T-cell (primary cell): ENCODE results near the gene SPAAR. TPM values are rescaled to one million over a fixed set of nuclear protein-coding genes. Genes with fewer than 3 reads are reported as not detected.
"Not testable (repeated sequence)": the region's sequence is repeated elsewhere in the genome, so short reads cannot be mapped to it uniquely, and the experiment has no call there.

Source experiments
- ATAC-seq, 4 experiments: fragments of 200-7000 bp in 3 of 4; fragments of 150-1000 bp in 1 of 4; cut with Tn5 transposase; replicated peaks in 1 of 4; 1 replicate in 3 of 4; 2 replicates in 1 of 4; pipeline ENCODE4 v1.10.0; 2021; ENCODE audit warnings: moderate library complexity in 3 of 4, mild to moderate bottlenecking in 2 of 4, moderate number of reproducible peaks in 1 of 4
- CTCF ChIA-PET, 2 donors: fragments of 300-600 bp; sonication (Branson Sonifier 250); formaldehyde crosslinking; loops; one replicate each; lab custom pipeline; 2022; ENCODE audit warnings: antibody characterized with exemption in 2 of 2; lab: Charles Lee
- POLR2A ChIA-PET, 2 donors: fragments of 300-600 bp; sonication (Branson Sonifier 250); formaldehyde crosslinking; loops; one replicate each; lab custom pipeline; 2022; ENCODE audit warnings: antibody characterized with exemption in 2 of 2; lab: Charles Lee
- DNase-seq, 35 experiments: peaks; one replicate each; pipeline versions ENCODE4 v3.0.0 to v3.0.0-alpha.2; 2013 to 2023
- H3K27ac ChIP-seq: one replicate; pipeline ENCODE4 v1.5.1; 2013; ENCODE audit warnings: low read length
- H3K27me3 ChIP-seq, 2 experiments: replicated peaks in 1 of 2; 1 replicate in 1 of 2; 2 replicates in 1 of 2; pipeline versions ENCODE4 v1.6.1 to v1.7.0; 2013; ENCODE audit warnings: low read length in 1 of 2, mixed read lengths in 1 of 2; ENCODE audit not compliant: control insufficient read depth in 2 of 2, insufficient read depth in 2 of 2; ENCODE audit errors: extremely low read depth in 1 of 2
- H3K36me3 ChIP-seq, 2 donors: 1 replicate in 1 of 2; 2 replicates in 1 of 2; pipeline versions ENCODE4 v1.6.1 to v1.7.0; 2013; ENCODE audit warnings: low read length in 1 of 2; ENCODE audit not compliant: control insufficient read depth in 2 of 2, insufficient read depth in 1 of 2; ENCODE audit errors: extremely low read depth in 1 of 2
- H3K4me1 ChIP-seq, 2 experiments: 1 replicate in 1 of 2; 2 replicates in 1 of 2; pipeline versions ENCODE4 v1.6.1 to v1.7.0; 2013; ENCODE audit warnings: low read length in 2 of 2, mixed read lengths in 1 of 2; ENCODE audit not compliant: insufficient read depth in 2 of 2, control insufficient read depth in 1 of 2; ENCODE audit errors: extremely low read depth in 1 of 2
- H3K4me3 ChIP-seq, 2 donors: 1 replicate in 1 of 2; 2 replicates in 1 of 2; pipeline versions ENCODE4 v1.5.1 to v1.7.0; 2013; ENCODE audit warnings: mild to moderate bottlenecking in 2 of 2, low read length in 1 of 2, moderate library complexity in 1 of 2; ENCODE audit not compliant: control insufficient read depth in 1 of 2; ENCODE audit errors: extremely low read depth in 1 of 2
- H3K9me3 ChIP-seq: 2 replicates; pipeline ENCODE4 v1.7.0; 2013
- H3K27ac Mint-ChIP-seq, 2 donors: one replicate each; pipeline ENCODE4 v1.8.0; 2020 to 2021; ENCODE audit warnings: mild to moderate bottlenecking in 2 of 2, mixed read lengths in 2 of 2
- H3K27me3 Mint-ChIP-seq, 2 donors: one replicate each; pipeline ENCODE4 v1.8.0; 2021 to 2022; ENCODE audit warnings: mixed read lengths in 2 of 2
- H3K36me3 Mint-ChIP-seq: one replicate; pipeline ENCODE4 v1.8.0; 2021; ENCODE audit warnings: mixed read lengths
- H3K4me1 Mint-ChIP-seq, 3 donors: one replicate each; pipeline ENCODE4 v1.8.0; 2020 to 2022; ENCODE audit warnings: mixed read lengths in 3 of 3, mild to moderate bottlenecking in 1 of 3
- H3K4me3 Mint-ChIP-seq, 3 donors: one replicate each; pipeline ENCODE4 v1.8.0; 2020 to 2022; ENCODE audit warnings: mild to moderate bottlenecking in 3 of 3, mixed read lengths in 3 of 3, moderate library complexity in 3 of 3
- H3K9me3 Mint-ChIP-seq, 3 donors: one replicate each; pipeline ENCODE4 v1.8.0; 2020 to 2022; ENCODE audit warnings: mixed read lengths in 3 of 3
- WGBS: methylation state at CpG from one replicate; pipeline ENCODE4 v1.1.5; 2013; ENCODE audit warnings: missing lambda C conversion rate; ENCODE audit not compliant: insufficient coverage; 5-methylcytosine and 5-hydroxymethylcytosine counted together
- total RNA-seq, 35 experiments: library from RNA in 6 of 35; stranded (reverse) in 6 of 35; fragments of 120-200 nt in 1 of 35; gene quantifications; one replicate each; pipeline versions ENCODE4 v1.2.1 to v1.2.4 and lab custom pipeline; 2013 to 2026

Gene SPAAR
- total RNA-seq, 5 donors from 2014 or later (not counting 1 experiment from before 2014, with no cell fraction given), result not detected

DNA sequence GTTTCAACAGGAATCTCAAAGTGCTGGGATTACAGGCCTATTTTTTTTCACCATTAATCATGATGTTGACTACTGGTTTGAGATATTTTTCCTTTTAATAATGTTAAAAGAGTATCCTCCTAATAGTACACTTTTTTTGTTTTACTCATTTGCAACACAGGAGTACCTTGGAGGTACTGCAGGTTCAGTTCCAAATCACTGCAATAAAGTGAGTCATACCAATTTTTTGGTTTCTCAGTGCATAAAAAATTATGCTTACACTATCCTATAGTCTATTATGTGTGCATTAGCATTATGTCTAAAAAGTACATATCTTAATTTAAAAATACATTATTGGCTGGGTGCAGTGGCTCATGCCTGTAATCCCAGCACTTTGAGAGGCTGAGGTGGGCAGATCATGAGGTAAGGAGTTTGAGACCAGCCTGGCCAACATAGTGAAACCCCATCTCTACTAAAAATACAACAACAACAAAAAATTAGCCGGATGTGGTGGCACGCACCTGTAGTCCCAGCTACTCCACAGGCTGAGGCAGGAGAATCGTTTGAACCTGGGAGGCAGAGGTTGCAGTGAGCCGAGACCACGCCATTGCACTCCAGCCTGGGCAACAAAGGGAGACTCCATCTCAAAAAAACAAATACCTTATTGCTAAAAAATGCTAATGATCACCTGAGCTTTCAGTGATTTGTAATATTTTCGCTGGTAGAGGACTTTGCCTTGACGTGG is 11.8 kb upstream of the SPAAR start:
- 81% methylated on average over 3 of the region's 7 CpGs for WGBS
- H3K9me3 Mint-ChIP-seq, H3K4me1 ChIP-seq, H3K4me1 Mint-ChIP-seq, H3K36me3 ChIP-seq, CTCF ChIA-PET, H3K4me3 ChIP-seq, H3K27ac ChIP-seq, POLR2A ChIA-PET, H3K9me3 ChIP-seq, ATAC-seq, H3K4me3 Mint-ChIP-seq, H3K27ac Mint-ChIP-seq, H3K36me3 Mint-ChIP-seq, DNase-seq: not testable (repeated sequence)
- peaks cover 4 to 26% of the 10 kb centered on the region in 2 donors for H3K27me3 Mint-ChIP-seq
- H3K27me3 ChIP-seq, result peaks cover 0 to 17% of the 10 kb centered on the region in 2 experiments

DNA sequence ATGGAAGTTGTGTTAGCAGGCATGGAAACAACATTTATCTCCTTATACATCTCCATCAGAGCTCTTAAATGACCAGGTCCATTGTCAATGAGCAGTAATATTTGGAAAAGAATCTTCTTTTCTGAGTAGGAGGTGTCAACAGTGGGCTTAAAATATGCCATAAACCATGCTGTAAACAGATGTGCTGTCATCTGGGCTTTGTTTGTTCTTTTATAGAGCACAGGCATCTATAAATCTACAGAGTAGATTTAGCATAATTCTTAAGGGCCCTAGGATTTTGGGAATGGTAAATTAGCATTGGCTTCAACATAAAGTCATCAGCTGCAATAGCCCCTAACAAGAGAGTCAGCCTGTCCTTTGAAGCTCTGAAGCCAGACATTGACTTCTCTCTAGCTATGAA is 11.0 kb upstream of the SPAAR start:
- H3K27me3 Mint-ChIP-seq, result peaks cover 4 to 24% of the 10 kb centered on the region in 2 donors
- peaks cover 6% of the 10 kb centered on the region in 3 donors for H3K4me1 Mint-ChIP-seq
- no peaks in the 10 kb centered on the region for H3K9me3 Mint-ChIP-seq
- H3K9me3 ChIP-seq, result no peaks in the 10 kb centered on the region
- H3K4me3 Mint-ChIP-seq, result no peak overlapping the region
- H3K4me3 ChIP-seq, result no peak overlapping the region
- peaks cover 0 to 15% of the 10 kb centered on the region in 2 experiments for H3K27me3 ChIP-seq
- no peaks in the 10 kb centered on the region for H3K36me3 ChIP-seq
- ChIA-PET CTCF (interaction anchor here (0.6 to 0.9 kb wide), 2 partner anchors 19 to 58 kb away, joined by 3 to 6 read pairs; no protein-coding TSS in a partner anchor), POLR2A (no interaction called here)
- DNase-seq (no peak), ATAC-seq (no peak)
- peaks cover 2 to 3% of the 10 kb centered on the region in 2 experiments for H3K4me1 ChIP-seq
- no peak overlapping the region for H3K27ac Mint-ChIP-seq
- H3K36me3 Mint-ChIP-seq, result no peaks in the 10 kb centered on the region
- no peak overlapping the region for H3K27ac ChIP-seq

DNA sequence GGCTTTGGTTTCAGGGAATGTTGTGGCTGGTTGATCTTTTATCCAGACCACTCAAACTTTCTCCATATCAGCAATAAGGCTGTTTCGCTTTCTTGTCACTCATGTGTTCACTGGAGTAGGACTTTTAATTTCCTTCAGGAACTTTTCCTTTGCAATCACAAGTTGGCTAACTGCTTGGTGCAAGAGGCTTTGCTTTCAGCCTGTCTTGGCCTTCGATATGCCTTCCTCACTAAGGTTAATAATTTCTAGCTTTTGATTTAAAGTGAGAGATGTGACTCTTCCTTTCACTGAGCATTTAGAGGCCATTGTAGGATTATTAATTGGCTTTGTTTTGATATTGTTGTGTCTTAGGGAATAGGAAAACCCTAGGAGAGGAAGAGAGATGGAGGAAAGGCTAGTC is 10.3 kb upstream of the SPAAR start:
- Histone ChIP-seq H3K36me3 (no peaks in the 10 kb centered on the region), H3K4me1 (peaks cover 3% of the 10 kb centered on the region in 2 experiments), H3K27ac (no peak overlapping the region), H3K9me3 (no peaks in the 10 kb centered on the region), H3K4me3 (no peak overlapping the region), H3K27me3 (peaks cover 0 to 15% of the 10 kb centered on the region in 2 experiments)
- Mint-ChIP-seq H3K4me3 (no peak overlapping the region), H3K36me3 (no peaks in the 10 kb centered on the region), H3K27ac (no peak overlapping the region), H3K9me3 (no peaks in the 10 kb centered on the region), H3K4me1 (peaks cover 6 to 10% (median 6%) of the 10 kb centered on the region in 3 donors), H3K27me3 (peaks cover 4 to 18% of the 10 kb centered on the region in 2 donors)
- ATAC-seq (no peak), DNase-seq (no peak)
- ChIA-PET CTCF (interaction anchor here (0.6 to 0.9 kb wide), 3 partner anchors 20 to 36 kb away, joined by 3 to 5 read pairs (median 3); no protein-coding TSS in a partner anchor), POLR2A (interaction anchor here in 1 of 2 donors (0.6 kb wide), 1 partner anchor 238 kb away, joined by 5 read pairs; no protein-coding TSS in a partner anchor)
- WGBS, result 100% methylated on average over 1 of the region's 2 CpGs

DNA sequence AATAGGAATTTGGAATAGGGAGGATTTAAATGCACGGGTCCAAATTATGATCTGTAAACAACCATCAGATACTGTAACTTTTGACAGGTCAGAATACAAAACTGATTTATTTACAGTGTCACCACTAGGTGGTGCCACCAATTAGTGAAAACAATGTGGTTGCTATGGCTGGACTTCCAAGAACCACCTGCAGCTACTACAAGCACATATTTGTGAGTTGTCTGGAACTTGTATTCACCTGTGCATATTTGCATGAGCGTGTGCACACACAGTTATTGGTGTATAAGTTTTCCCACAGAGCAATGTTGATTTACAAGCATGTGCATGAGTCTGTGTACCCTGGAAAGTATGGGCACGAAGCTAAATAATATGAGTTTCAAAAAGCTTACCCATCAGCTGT is 6.2 kb upstream of the SPAAR start:
- H3K27ac ChIP-seq, result no peak overlapping the region
- Mint-ChIP-seq H3K9me3 (no peaks in the 10 kb centered on the region), H3K27me3 (peaks cover 4 to 8% of the 10 kb centered on the region in 2 donors), H3K36me3 (no peaks in the 10 kb centered on the region), H3K4me1 (peaks cover 23 to 40% (median 28%) of the 10 kb centered on the region in 3 donors), H3K4me3 (no peak overlapping the region), H3K27ac (no peak overlapping the region)
- WGBS, result 50% methylated on average over 2 of the region's 3 CpGs
- CTCF ChIA-PET, result interaction anchor here (0.6 to 2.2 kb wide), 14 partner anchors 9 to 120 kb away, joined by 3 to 20 read pairs (median 4); partner anchors contain the start of gene FAM221B (in 1 of the 2)
- H3K4me1 ChIP-seq, result peaks cover 8 to 33% of the 10 kb centered on the region in 2 experiments
- peak; percentile 58 to 66 (median 59) for ATAC-seq
- peaks cover 0 to 3% of the 10 kb centered on the region in 2 donors for H3K36me3 ChIP-seq
- peak in 15 of 35 experiments; percentile 13 to 75 (median 26) for DNase-seq
- POLR2A ChIA-PET, result interaction anchor here in 1 of 2 donors (0.6 to 0.7 kb wide), 2 partner anchors 43 to 150 kb away, joined by 3 to 4 read pairs; no protein-coding TSS in a partner anchor
- H3K4me3 ChIP-seq, result no peak overlapping the region
- peaks cover 0 to 7% of the 10 kb centered on the region in 2 experiments for H3K27me3 ChIP-seq
- no peaks in the 10 kb centered on the region for H3K9me3 ChIP-seq

DNA sequence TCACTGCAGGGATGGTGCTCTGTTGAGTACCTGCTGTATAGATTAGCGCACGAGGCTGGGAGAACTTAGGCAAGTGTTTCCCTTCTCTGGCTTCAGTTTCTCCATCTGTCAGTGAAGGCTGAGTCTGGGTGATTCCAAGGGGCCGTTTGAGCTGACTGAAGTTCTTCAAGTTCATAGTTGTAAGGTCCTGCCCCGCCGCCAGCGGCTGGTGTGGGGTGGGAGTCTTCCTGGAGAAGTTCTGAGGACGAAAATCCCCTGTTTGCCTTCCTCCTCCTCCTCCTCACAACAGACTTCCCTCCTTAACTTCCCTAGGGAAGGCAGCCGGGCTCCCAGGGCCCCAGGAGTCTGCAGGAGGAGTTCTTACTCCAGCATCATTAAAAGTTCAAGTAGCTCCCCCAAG is 5.0 kb upstream of the SPAAR start:
- Histone ChIP-seq H3K36me3 (peaks cover 0 to 3% of the 10 kb centered on the region in 2 donors), H3K9me3 (no peaks in the 10 kb centered on the region), H3K27ac (no peak overlapping the region), H3K27me3 (peaks cover 0 to 7% of the 10 kb centered on the region in 2 experiments), H3K4me3 (no peak overlapping the region), H3K4me1 (peaks cover 20 to 46% of the 10 kb centered on the region in 2 experiments)
- DNase-seq, result no peak
- Mint-ChIP-seq H3K4me1 (peaks cover 36 to 52% (median 41%) of the 10 kb centered on the region in 3 donors), H3K9me3 (no peaks in the 10 kb centered on the region), H3K27ac (no peak overlapping the region), H3K36me3 (no peaks in the 10 kb centered on the region), H3K4me3 (no peak overlapping the region), H3K27me3 (peaks cover 4 to 8% of the 10 kb centered on the region in 2 donors)
- ATAC-seq, result no peak
- POLR2A ChIA-PET, result no interaction called here
- 100% methylated on average over 2 of the region's 8 CpGs for WGBS
- CTCF ChIA-PET, result interaction anchor here (0.6 to 2.2 kb wide), 4 partner anchors 28 to 1488 kb away, joined by 3 to 14 read pairs (median 4); no protein-coding TSS in a partner anchor

DNA sequence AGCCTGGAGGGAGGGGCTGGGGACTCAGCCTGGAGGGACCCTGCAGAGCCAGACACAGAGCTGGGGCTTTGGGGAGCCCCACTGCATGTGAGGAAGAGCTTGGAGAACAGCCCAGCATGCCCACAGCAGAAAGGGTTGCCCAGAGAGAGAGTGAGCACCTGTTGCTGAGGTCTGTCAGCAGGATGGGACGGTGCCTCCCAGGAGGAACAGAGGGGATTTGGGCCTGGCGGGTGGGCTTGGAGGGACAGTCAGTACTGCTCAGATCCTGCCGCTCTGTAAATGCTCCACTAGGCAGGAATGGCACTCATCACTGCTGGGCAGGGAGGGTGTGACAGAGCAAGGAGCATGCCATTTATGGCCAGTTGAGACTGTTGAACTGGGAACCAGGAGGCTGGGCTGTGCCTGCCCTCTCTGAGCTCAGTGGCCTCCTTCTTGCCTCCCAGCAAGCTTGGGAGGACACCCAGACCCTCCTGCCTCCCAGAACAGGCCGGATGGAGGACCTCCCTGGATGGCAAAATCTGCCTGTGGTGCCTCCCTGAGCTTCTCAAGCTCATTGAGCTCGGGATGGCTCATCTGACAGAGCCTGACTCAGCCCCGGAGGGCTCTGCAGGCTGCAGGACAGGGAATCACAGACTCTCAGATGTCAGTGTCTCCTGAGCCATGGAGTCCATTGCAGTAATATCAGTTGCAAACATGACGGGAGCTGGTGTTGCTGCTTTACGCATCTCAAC is 4.1 kb upstream of the SPAAR start:
- Histone ChIP-seq H3K4me1 (peaks cover 29 to 54% of the 10 kb centered on the region in 2 experiments), H3K36me3 (peaks cover 0 to 3% of the 10 kb centered on the region in 2 donors), H3K27me3 (peaks cover 0 to 7% of the 10 kb centered on the region in 2 experiments), H3K27ac (no peak overlapping the region), H3K4me3 (no peak overlapping the region), H3K9me3 (no peaks in the 10 kb centered on the region)
- ChIA-PET CTCF (interaction anchor here (0.6 to 1.3 kb wide), 5 partner anchors 27 to 1489 kb away, joined by 3 to 8 read pairs (median 3); no protein-coding TSS in a partner anchor), POLR2A (no interaction called here)
- no peaks in the 10 kb centered on the region for H3K36me3 Mint-ChIP-seq
- peaks cover 45 to 61% (median 46%) of the 10 kb centered on the region in 3 donors for H3K4me1 Mint-ChIP-seq
- WGBS, result 78% methylated on average over 8 of the region's 8 CpGs
- no peak for ATAC-seq
- peak overlapping the region in 1 of 2 donors; percentile 6 for H3K27ac Mint-ChIP-seq
- H3K27me3 Mint-ChIP-seq, result peaks cover 4 to 8% of the 10 kb centered on the region in 2 donors
- H3K4me3 Mint-ChIP-seq, result no peak overlapping the region
- H3K9me3 Mint-ChIP-seq, result no peaks in the 10 kb centered on the region
- DNase-seq, result no peak
